ENCODE data around the gene GPRIN3.
"Not testable (repeated sequence)": the region's sequence is repeated elsewhere in the genome, so short reads cannot be mapped to it uniquely, and the experiment has no call there.

GPRIN3 gene

GRCh38 chr4:89287945-89288344, 19.7 kb downstream of the GPRIN3 start:
- no peak for DNase-seq

- no peak for DNase-seq
Measured at GRCh38 chr4:89285745-89286144, 21.9 kb downstream of the GPRIN3 start.

GRCh38 chr4:89284828-89285227, 22.8 kb downstream of the GPRIN3 start:
- DNase-seq: no peak

- DNase-seq: no peak
Measured at GRCh38 chr4:89284020-89284424, 23.6 kb downstream of the GPRIN3 start.

- no peak for DNase-seq
Measured at GRCh38 chr4:89283226-89284009, 24.2 kb downstream of the GPRIN3 start.

GRCh38 chr4:89279385-89279784, 28.2 kb downstream of the GPRIN3 start:
- no peak for DNase-seq

- DNase-seq: no peak
Measured at GRCh38 chr4:89277412-89277811, 30.2 kb downstream of the GPRIN3 start.

GRCh38 chr4:89276296-89276695, 31.3 kb downstream of the GPRIN3 start:
- no peak for DNase-seq

- no peak for DNase-seq
Measured at GRCh38 chr4:89275587-89275986, 32.0 kb downstream of the GPRIN3 start.

GRCh38 chr4:89273741-89274141, 33.9 kb downstream of the GPRIN3 start:
- no peak for DNase-seq

GRCh38 chr4:89270792-89271191, 36.8 kb downstream of the GPRIN3 start:
- no peak for DNase-seq

- DNase-seq: no peak
Measured at GRCh38 chr4:89269121-89269666, 38.4 kb downstream of the GPRIN3 start.

- DNase-seq: no peak
Measured at GRCh38 chr4:89268679-89269078, 38.9 kb downstream of the GPRIN3 start.

- no peak for DNase-seq
Measured at GRCh38 chr4:89267846-89268245, 39.8 kb downstream of the GPRIN3 start.

GRCh38 chr4:89267392-89267791, 40.2 kb downstream of the GPRIN3 start:
- DNase-seq: no peak

GRCh38 chr4:89266128-89266527, 41.5 kb downstream of the GPRIN3 start:
- DNase-seq: no peak

GRCh38 chr4:89263265-89263664, 44.3 kb downstream of the GPRIN3 start:
- no peak for DNase-seq

GRCh38 chr4:89259301-89260028, 48.1 kb downstream of the GPRIN3 start:
- no peak for DNase-seq

- no peak for DNase-seq
Measured at GRCh38 chr4:89258506-89258905, 49.1 kb downstream of the GPRIN3 start.

GRCh38 chr4:89257376-89257775, 50.2 kb downstream of the GPRIN3 start:
- DNase-seq: no peak

GRCh38 chr4:89256203-89256800, 51.3 kb downstream of the GPRIN3 start:
- no peak for DNase-seq

- DNase-seq: peak; percentile 13 to 24
Measured at GRCh38 chr4:89254847-89255246, 52.8 kb downstream of the GPRIN3 start.

- not testable (repeated sequence) for DNase-seq
Measured at GRCh38 chr4:89254347-89254746, 53.3 kb downstream of the GPRIN3 start.

GRCh38 chr4:89253935-89254334, 53.7 kb downstream of the GPRIN3 start:
- DNase-seq: no peak
